GM12864 (cell line): ENCODE data around the gene HIP1R.
A peak's percentile ranks its signal among the peaks of the same experiment; 100 is the strongest.

Experiments used
- DNase-seq: peaks from one replicate; pipeline ENCODE4 v3.0.0-alpha.2; 2011; ENCODE audit warnings: low read depth
- H3K4me3 ChIP-seq: 2 replicates; pipeline ENCODE4 v1.5.1; 2011; ENCODE audit warnings: mild to moderate bottlenecking, low read depth, low read length, control low read depth
- CTCF ChIP-seq: IDR thresholded peaks from 2 replicates; pipeline ENCODE4 v1.5.1; 2011; ENCODE audit warnings: low read depth, mild to moderate bottlenecking, moderate library complexity, low read length, control low read depth, inconsistent platforms; ENCODE audit errors: missing control alignments

Gene HIP1R

DNA sequence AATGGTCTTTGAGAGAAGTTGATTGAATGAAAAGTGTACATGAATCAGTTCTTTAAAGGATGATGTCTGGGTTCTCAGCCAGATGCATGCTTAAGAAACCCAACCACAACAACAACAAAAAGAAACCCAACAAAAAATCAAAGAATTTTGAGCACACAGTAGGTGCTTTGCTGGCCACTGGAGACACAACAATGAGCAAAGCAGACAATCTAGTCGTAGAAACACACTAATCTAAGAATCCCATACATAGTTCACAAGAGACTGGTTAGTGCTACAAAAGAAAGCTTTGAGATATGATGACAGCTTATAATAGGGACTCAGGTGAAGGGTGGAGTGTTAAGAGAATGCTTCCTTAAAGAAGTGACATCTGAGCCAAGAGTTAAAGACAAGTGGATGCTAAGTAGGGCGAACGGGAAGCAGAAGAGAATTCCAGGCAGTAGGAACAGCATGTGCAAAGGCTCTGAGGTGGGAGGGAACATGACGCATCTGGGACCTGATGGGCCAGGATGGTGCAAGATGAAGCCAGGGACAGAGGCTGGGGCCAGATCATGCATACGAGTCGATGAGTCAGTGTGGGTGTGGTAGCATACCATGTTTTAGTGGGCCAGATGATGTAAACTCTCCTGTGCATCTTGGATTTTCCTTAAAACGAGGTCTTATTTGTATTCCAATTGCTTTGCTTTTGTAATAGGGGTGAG lies 4.6 kb upstream of the HIP1R start:
- DNase-seq = no peak

DNA sequence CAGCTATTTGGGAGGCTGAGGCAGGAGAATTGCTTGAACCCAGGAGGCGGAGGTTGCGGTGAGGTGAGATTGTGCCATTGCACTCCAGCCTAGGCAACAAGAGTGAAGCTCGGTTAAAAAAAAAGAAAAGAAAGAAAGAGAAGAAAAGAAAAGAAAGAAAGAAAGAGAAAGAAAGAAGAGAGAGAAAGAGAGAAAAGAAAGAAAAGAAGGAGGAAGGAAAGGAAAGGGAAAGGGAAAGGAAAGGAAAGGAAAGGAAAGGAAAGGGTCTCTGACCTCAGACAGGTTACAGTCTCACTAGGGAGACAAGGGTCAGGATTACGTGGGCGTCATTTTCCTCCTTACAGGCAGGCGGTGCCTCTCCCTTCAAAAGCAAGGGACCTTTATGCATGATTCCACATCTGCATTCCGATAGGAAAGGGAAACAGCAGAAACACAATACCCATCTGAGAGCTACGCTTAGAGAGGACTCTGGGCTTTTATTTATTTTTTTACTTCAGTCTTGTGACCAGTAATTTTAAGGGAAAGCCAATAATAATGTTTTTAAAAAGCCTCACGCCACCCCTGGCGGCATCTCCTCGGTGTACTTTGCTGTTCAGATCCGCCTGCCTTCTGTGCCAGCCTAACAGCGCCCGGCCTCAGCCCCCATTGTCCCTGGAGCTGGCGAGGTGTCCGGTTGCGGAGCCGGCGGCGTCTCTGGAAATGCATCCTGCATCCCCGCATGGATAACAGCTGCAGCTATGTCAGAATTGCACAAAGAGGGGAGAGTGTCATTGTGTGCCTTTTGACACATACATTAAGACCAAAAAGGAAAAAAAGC lies 945 bp upstream of the HIP1R start:
- no peak for TF ChIP-seq CTCF
- peak overlapping the region; percentile 14; the same call in 1 of the 2 replicates for H3K4me3 ChIP-seq
- DNase-seq = no peak

More for the DNA sequence above, 4.6 kb upstream of the HIP1R start:
- no peak for TF ChIP-seq CTCF
- H3K4me3 ChIP-seq = no peak overlapping the region

DNA sequence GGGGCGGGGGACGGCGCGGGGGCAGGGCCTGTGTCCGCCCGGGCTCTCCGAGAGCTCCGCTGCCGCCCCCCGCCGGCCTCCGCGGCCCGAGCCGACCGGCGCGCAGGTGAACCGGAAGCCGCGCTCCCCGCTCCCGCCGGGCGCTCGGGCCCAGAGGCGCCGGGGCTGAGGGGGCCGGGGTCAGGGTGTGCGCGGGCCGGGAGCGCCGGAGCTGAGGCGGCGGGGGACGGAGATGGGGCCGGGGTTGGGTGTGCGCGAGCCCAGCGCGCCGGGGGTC lies 431 bp downstream of the HIP1R start:
- peak overlapping the region; percentile 69 for H3K4me3 ChIP-seq
- TF ChIP-seq CTCF = no peak
- DNase-seq = no peak

GRCh38 chr12:122836027-122836921 lies 1.0 kb downstream of the HIP1R start:
- no peak for TF ChIP-seq CTCF
- peak overlapping the region; percentile 69 for H3K4me3 ChIP-seq
- DNase-seq = peak; percentile 57

- H3K4me3 ChIP-seq = no peak overlapping the region
- TF ChIP-seq CTCF = no peak
- DNase-seq = no peak
Measured at GRCh38 chr12:122837306-122838265, 2.3 kb downstream of the HIP1R start.

DNA sequence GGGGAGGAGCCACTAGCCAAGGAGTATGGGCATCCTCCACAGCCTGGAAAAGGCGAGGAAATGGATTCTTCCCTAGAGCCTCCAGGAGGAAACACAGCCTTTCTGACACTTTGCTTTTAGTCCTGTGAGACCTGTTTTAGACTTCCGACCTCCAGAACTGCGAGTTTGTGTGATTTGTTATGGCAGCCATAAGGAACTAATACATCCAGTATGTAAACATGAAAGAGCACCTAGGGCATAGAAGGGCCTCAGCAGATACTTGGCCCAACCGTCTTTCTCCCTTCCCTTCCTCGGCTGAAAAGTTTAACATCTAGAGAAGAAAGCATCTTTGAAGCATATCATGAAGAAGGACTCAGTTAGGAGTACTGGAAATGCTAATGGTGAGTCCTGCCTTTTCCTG lies 3.6 kb downstream of the HIP1R start:
- no peak overlapping the region for H3K4me3 ChIP-seq
- no peak for DNase-seq
- TF ChIP-seq CTCF = no peak
